GM12875 (cell line): ENCODE results near the gene ELFN2.

Experiments
- H3K4me3 ChIP-seq: one replicate; pipeline ENCODE4 v1.5.1; 2011; ENCODE audit warnings: low read depth, low read length, control low read depth
- CTCF ChIP-seq: IDR thresholded peaks from 2 replicates; pipeline ENCODE4 v1.5.1; 2011; ENCODE audit warnings: low read depth, mild to moderate bottlenecking, control low read depth, inconsistent platforms, low read length, moderate library complexity, borderline replicate concordance; ENCODE audit not compliant: insufficient read depth

ELFN2 gene

DNA sequence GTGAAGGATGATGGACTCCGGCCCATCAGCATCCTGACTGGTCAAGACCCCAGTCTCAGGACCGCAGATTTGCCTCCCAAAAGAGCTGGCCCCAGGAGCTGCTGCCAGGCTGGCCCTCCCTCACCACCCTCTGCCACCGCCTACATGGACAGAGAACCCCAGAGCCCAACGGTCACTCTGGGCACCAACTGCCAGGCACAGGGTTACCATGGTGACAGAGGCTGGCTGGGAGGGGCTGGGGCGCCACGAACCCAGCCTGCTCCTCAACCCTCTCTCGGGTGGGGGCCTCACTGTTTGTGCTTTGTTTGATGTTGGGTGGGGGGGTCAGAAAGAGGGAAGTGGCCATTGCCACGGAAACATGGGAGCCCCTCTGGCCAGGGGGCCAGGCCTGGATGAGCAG is 55.8 kb downstream of the ELFN2 start:
- no peak overlapping the region for H3K4me3 ChIP-seq
- no peak for TF ChIP-seq CTCF

DNA sequence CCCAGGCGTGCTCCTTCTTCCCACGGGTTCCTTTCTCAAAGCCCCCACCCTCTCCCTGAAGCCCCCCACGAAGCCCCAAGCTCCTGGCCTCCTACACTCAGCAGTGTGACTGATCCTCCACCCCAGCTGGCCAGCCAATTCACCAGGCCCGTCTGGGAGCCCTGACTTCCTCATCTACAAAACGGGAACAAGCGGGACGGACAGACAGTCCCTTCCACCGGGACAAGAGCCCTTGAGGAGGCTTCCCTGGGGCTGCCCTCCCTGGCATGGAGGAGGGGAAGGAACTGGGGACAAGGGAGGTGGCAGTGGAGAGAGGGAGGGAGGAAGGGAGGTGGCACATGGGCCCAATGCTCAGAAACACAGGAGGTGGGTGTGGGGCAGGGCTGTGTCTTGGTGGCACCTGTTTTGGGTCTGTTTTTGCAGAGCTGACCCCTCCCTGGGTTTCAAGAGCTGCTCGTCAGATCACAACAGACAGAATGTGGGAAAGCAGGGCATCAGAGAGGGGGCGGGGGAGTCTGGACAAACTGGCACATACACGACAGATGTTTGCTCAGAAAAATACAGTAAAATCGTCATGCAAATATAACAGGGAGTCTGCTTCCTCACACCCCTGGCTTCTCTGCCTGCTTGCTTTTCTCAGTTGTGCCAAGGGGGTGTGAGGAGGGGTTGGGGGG is 56.8 kb downstream of the ELFN2 start:
- no peak for TF ChIP-seq CTCF
- no peak overlapping the region for H3K4me3 ChIP-seq

GRCh38 chr22:37369483-37369882 is 57.8 kb downstream of the ELFN2 start:
- no peak for TF ChIP-seq CTCF
- H3K4me3 ChIP-seq = no peak overlapping the region

GRCh38 chr22:37368058-37368457 is 59.2 kb downstream of the ELFN2 start:
- H3K4me3 ChIP-seq = no peak overlapping the region
- no peak for TF ChIP-seq CTCF

- H3K4me3 ChIP-seq = no peak overlapping the region
- no peak for TF ChIP-seq CTCF
Observed at GRCh38 chr22:37366601-37367000, 60.7 kb downstream of the ELFN2 start.

DNA sequence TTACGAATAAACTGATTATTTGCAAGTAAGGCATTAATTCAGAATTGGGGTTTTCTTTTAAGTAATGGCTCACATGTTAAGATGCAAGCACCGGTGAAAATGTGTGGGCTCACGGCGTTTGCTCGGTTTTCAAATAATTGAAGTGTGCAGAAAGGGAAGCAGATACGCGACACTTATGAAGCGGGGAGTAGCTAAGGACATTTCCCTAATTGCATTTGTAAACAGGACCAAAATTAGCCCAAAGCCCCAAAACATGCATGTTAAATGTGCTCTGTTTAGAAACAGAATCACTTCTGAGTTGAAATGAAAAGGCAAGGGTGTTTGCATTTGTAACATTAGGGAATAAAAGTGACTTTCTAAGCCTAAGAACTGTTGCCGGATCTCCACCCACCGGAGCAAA is 61.3 kb downstream of the ELFN2 start:
- no peak for TF ChIP-seq CTCF
- H3K4me3 ChIP-seq = no peak overlapping the region

DNA sequence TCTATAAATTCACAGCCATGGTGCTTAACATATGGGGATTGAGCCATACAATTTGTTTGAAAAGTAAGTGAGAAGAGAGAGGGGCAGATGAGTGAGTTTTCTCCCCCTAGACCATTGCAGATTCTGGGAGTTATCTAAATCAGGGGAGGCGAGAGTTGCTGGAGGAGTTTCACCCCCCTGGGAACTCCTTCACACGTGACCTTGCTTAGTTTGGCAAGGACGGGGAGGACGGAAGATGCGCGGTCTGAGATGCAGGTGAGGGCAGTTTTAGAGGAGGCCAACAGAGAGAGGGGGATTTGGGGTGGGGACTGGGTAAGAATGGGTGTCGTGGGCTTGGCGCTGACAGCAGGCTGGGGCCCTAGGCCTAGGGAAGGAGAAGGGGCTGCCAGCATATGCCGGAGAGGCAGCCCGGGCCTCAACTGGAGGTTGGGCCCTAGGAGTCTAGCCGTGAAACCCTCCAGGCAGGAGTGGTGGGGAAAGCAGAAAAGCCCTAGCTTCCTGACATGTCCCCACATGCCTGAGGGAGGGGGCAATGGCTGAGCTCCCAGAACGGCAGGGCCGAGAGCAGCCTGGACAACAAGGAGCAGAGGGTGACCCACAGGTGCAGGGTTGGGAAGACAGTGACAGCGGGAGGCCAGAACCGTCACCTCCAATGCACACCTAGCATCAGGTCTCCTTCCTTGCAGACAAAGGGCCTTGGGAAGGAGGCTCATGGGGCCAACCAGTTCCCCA is 63.9 kb downstream of the ELFN2 start:
- TF ChIP-seq CTCF = no peak
- H3K4me3 ChIP-seq = no peak overlapping the region
